Endothelial cell of umbilical vein (primary cell): ENCODE measurements around the gene ULK4.

Experiments used
- CTCF ChIP-seq, 2 donors: IDR thresholded peaks; 1 replicate in 1 of 2; 2 replicates in 1 of 2; pipeline ENCODE4 v1.5.1; 2011; ENCODE audit warnings: low read length in 2 of 2, mild to moderate bottlenecking in 2 of 2, moderate library complexity in 2 of 2, control low read depth in 1 of 2, inconsistent platforms in 1 of 2, low read depth in 1 of 2; ENCODE audit not compliant: insufficient read depth in 1 of 2; ENCODE audit errors: extremely low read depth in 1 of 2
- EZH2 ChIP-seq: IDR thresholded peaks from 2 replicates; pipeline ENCODE4 v1.6.1; 2012; ENCODE audit warnings: borderline replicate concordance, low read depth, mild to moderate bottlenecking, moderate library complexity, low read length, inconsistent platforms; ENCODE audit not compliant: severe bottlenecking
- FOS ChIP-seq: IDR thresholded peaks from 2 replicates; pipeline ENCODE4 v1.6.1; 2011; ENCODE audit warnings: mild to moderate bottlenecking, low read length, moderate library complexity, borderline replicate concordance; ENCODE audit not compliant: insufficient read depth
- GATA2 ChIP-seq: IDR thresholded peaks from 2 replicates; pipeline ENCODE4 v1.7.0; 2011; ENCODE audit warnings: low read depth, mild to moderate bottlenecking, moderate library complexity, mixed read lengths, low read length; ENCODE audit not compliant: insufficient read length, insufficient read depth
- JUN ChIP-seq: IDR thresholded peaks from 2 replicates; pipeline ENCODE4 v1.6.1; 2011; ENCODE audit warnings: borderline replicate concordance, low read depth; ENCODE audit not compliant: insufficient read length, insufficient read depth
- MAX ChIP-seq: IDR thresholded peaks from 2 replicates; pipeline ENCODE4 v1.6.1; 2011; ENCODE audit not compliant: insufficient read depth, insufficient read length
- MYC ChIP-seq: IDR thresholded peaks from one replicate; pipeline ENCODE4 v1.6.1; 2011; ENCODE audit warnings: mild to moderate bottlenecking, low read depth, low read length
- POLR2A ChIP-seq: IDR thresholded peaks from 2 replicates; pipeline ENCODE4 v1.6.1; 2012; ENCODE audit warnings: low read depth, mild to moderate bottlenecking, control low read depth, low read length
- POLR2AphosphoS5 ChIP-seq: IDR thresholded peaks from 2 replicates; pipeline ENCODE4 v1.6.1; 2012; ENCODE audit warnings: low read depth, mild to moderate bottlenecking, control low read depth, low read length, moderate library complexity; ENCODE audit not compliant: insufficient read depth

- TF ChIP-seq POLR2AphosphoS5 (no peak), CTCF (IDR thresholded peaks at IDR 0.05; ENCODE audit: extremely low read depth in 1 of 2, insufficient read depth in 1 of 2, low read depth in 1 of 2, low read length in 2 of 2) (no peak), EZH2 (no peak), JUN (no peak), POLR2A (no peak), MAX (no peak), FOS (no peak), MYC (no peak), GATA2 (no peak)
Observed at GRCh38 chr3:41698898-41699297, 263.0 kb downstream of the ULK4 start.
